ENCODE measurements around the gene GATA1.

GATA1 gene

GRCh38 chrX:48786341-48786800 lies at the start of gene GATA1:
Gene GATA1 (plus strand): TSS chrX:48786590. CDS start chrX:48791110, 4,520 bp downstream.
- Histone ChIP-seq H3K9me3 (ENCODE audit: control insufficient read depth in 2 of 2, low read length in 2 of 2) (no peaks in the 10 kb centered on the region), H3K27me3 (ENCODE audit: control insufficient read depth in 2 of 2, insufficient read depth in 2 of 2, low read length in 2 of 2) (peaks cover 0 to 5% of the 10 kb centered on the region in 2 donors), H3K4me1 (ENCODE audit: control insufficient read depth in 2 of 2, insufficient read depth in 2 of 2, low read length in 2 of 2) (no peaks in the 10 kb centered on the region)

GRCh38 chrX:48736878-48737212 lies 49.5 kb upstream of the GATA1 start:
- no peak overlapping the region for H3K27ac ChIP-seq (ENCODE audit: low read depth in 2 of 2, low read length in 2 of 2)
- H3K36me3 ChIP-seq (ENCODE audit: control insufficient read depth in 2 of 2, insufficient read depth in 2 of 2, low read length in 2 of 2), result no peaks in the 10 kb centered on the region
- no peak overlapping the region for H3K9ac ChIP-seq (ENCODE audit: low read depth in 1 of 2, low read length in 2 of 2)
- H3K4me3 ChIP-seq (ENCODE audit: low read length in 2 of 2), result peak overlapping the region; percentile 34 to 58
- no peaks in the 10 kb centered on the region for H3K9me3 ChIP-seq (ENCODE audit: control insufficient read depth in 2 of 2, low read length in 2 of 2)
- H3K4me1 ChIP-seq (ENCODE audit: control insufficient read depth in 2 of 2, insufficient read depth in 2 of 2, low read length in 2 of 2), result peaks cover 0 to 3% of the 10 kb centered on the region in 2 donors
- no peaks in the 10 kb centered on the region for H3K27me3 ChIP-seq (ENCODE audit: control insufficient read depth in 2 of 2, insufficient read depth in 2 of 2, low read length in 2 of 2)

More at GRCh38 chrX:48786341-48786800, at the start of gene GATA1:
- Histone ChIP-seq H3K36me3 (ENCODE audit: control insufficient read depth in 2 of 2, insufficient read depth in 2 of 2, low read length in 2 of 2) (no peaks in the 10 kb centered on the region), H3K4me3 (ENCODE audit: low read length in 2 of 2) (no peak within 1 kb of the TSS), H3K9ac (ENCODE audit: low read depth in 1 of 2, low read length in 2 of 2) (no peak within 1 kb of the TSS), H3K27ac (ENCODE audit: low read depth in 2 of 2, low read length in 2 of 2) (no peak within 1 kb of the TSS)

- Histone ChIP-seq H3K4me3 (ENCODE audit: low read length in 2 of 2) (peak overlapping the region; percentile 74 to 85), H3K27me3 (ENCODE audit: control insufficient read depth in 2 of 2, insufficient read depth in 2 of 2, low read length in 2 of 2) (no peaks in the 10 kb centered on the region), H3K4me1 (ENCODE audit: control insufficient read depth in 2 of 2, insufficient read depth in 2 of 2, low read length in 2 of 2) (peaks cover 0 to 3% of the 10 kb centered on the region in 2 donors)
Observed at GRCh38 chrX:48737213-48737938, 49.0 kb upstream of the GATA1 start.

GRCh38 chrX:48737940-48738339 lies 48.5 kb upstream of the GATA1 start:
- no peaks in the 10 kb centered on the region for H3K27me3 ChIP-seq (ENCODE audit: control insufficient read depth in 2 of 2, insufficient read depth in 2 of 2, low read length in 2 of 2)
- H3K9me3 ChIP-seq (ENCODE audit: control insufficient read depth in 2 of 2, low read length in 2 of 2), result no peaks in the 10 kb centered on the region
- peak overlapping the region; percentile 77 to 87 for H3K9ac ChIP-seq (ENCODE audit: low read depth in 1 of 2, low read length in 2 of 2)
- H3K4me3 ChIP-seq (ENCODE audit: low read length in 2 of 2), result peak overlapping the region; percentile 74 to 85
- H3K4me1 ChIP-seq (ENCODE audit: control insufficient read depth in 2 of 2, insufficient read depth in 2 of 2, low read length in 2 of 2), result peaks cover 0 to 3% of the 10 kb centered on the region in 2 donors
- peak overlapping the region; percentile 91 to 92 for H3K27ac ChIP-seq (ENCODE audit: low read depth in 2 of 2, low read length in 2 of 2)
- no peaks in the 10 kb centered on the region for H3K36me3 ChIP-seq (ENCODE audit: control insufficient read depth in 2 of 2, insufficient read depth in 2 of 2, low read length in 2 of 2)

More at GRCh38 chrX:48737213-48737938, 49.0 kb upstream of the GATA1 start:
- Histone ChIP-seq H3K27ac (ENCODE audit: low read depth in 2 of 2, low read length in 2 of 2) (peak overlapping the region; percentile 91 to 92), H3K36me3 (ENCODE audit: control insufficient read depth in 2 of 2, insufficient read depth in 2 of 2, low read length in 2 of 2) (no peaks in the 10 kb centered on the region), H3K9me3 (ENCODE audit: control insufficient read depth in 2 of 2, low read length in 2 of 2) (no peaks in the 10 kb centered on the region), H3K9ac (ENCODE audit: low read depth in 1 of 2, low read length in 2 of 2) (peak overlapping the region; percentile 77 to 87)

- peaks cover 0 to 2% of the 10 kb centered on the region in 2 donors for H3K27me3 ChIP-seq (ENCODE audit: control insufficient read depth in 2 of 2, insufficient read depth in 2 of 2, low read length in 2 of 2)
- H3K9me3 ChIP-seq (ENCODE audit: control insufficient read depth in 2 of 2, low read length in 2 of 2), result no peaks in the 10 kb centered on the region
- H3K36me3 ChIP-seq (ENCODE audit: control insufficient read depth in 2 of 2, insufficient read depth in 2 of 2, low read length in 2 of 2), result no peaks in the 10 kb centered on the region
- no peak overlapping the region for H3K9ac ChIP-seq (ENCODE audit: low read depth in 1 of 2, low read length in 2 of 2)
- H3K4me1 ChIP-seq (ENCODE audit: control insufficient read depth in 2 of 2, insufficient read depth in 2 of 2, low read length in 2 of 2), result peaks cover 0 to 3% of the 10 kb centered on the region in 2 donors
- H3K4me3 ChIP-seq (ENCODE audit: low read length in 2 of 2), result no peak overlapping the region
- H3K27ac ChIP-seq (ENCODE audit: low read depth in 2 of 2, low read length in 2 of 2), result no peak overlapping the region
Observed at GRCh38 chrX:48741834-48742233, 44.6 kb upstream of the GATA1 start.

GRCh38 chrX:48745222-48745621 lies 41.2 kb upstream of the GATA1 start:
- no peak overlapping the region for H3K4me3 ChIP-seq (ENCODE audit: low read length in 2 of 2)
- H3K27me3 ChIP-seq (ENCODE audit: control insufficient read depth in 2 of 2, insufficient read depth in 2 of 2, low read length in 2 of 2), result peaks cover 0 to 2% of the 10 kb centered on the region in 2 donors
- H3K9me3 ChIP-seq (ENCODE audit: control insufficient read depth in 2 of 2, low read length in 2 of 2), result no peaks in the 10 kb centered on the region
- H3K9ac ChIP-seq (ENCODE audit: low read depth in 1 of 2, low read length in 2 of 2), result no peak overlapping the region
- H3K36me3 ChIP-seq (ENCODE audit: control insufficient read depth in 2 of 2, insufficient read depth in 2 of 2, low read length in 2 of 2), result no peaks in the 10 kb centered on the region
- no peak overlapping the region for H3K27ac ChIP-seq (ENCODE audit: low read depth in 2 of 2, low read length in 2 of 2)
- H3K4me1 ChIP-seq (ENCODE audit: control insufficient read depth in 2 of 2, insufficient read depth in 2 of 2, low read length in 2 of 2), result no peaks in the 10 kb centered on the region

GRCh38 chrX:48747415-48748016 lies 38.9 kb upstream of the GATA1 start:
- no peak overlapping the region for H3K9ac ChIP-seq (ENCODE audit: low read depth in 1 of 2, low read length in 2 of 2)

GRCh38 chrX:48749182-48749581 lies 37.2 kb upstream of the GATA1 start:
- Histone ChIP-seq H3K4me1 (ENCODE audit: control insufficient read depth in 2 of 2, insufficient read depth in 2 of 2, low read length in 2 of 2) (no peaks in the 10 kb centered on the region), H3K27ac (ENCODE audit: low read depth in 2 of 2, low read length in 2 of 2) (no peak overlapping the region), H3K27me3 (ENCODE audit: control insufficient read depth in 2 of 2, insufficient read depth in 2 of 2, low read length in 2 of 2) (peaks cover 2 to 4% of the 10 kb centered on the region in 2 donors), H3K4me3 (ENCODE audit: low read length in 2 of 2) (no peak overlapping the region), H3K9me3 (ENCODE audit: control insufficient read depth in 2 of 2, low read length in 2 of 2) (no peaks in the 10 kb centered on the region), H3K36me3 (ENCODE audit: control insufficient read depth in 2 of 2, insufficient read depth in 2 of 2, low read length in 2 of 2) (no peaks in the 10 kb centered on the region), H3K9ac (ENCODE audit: low read depth in 1 of 2, low read length in 2 of 2) (no peak overlapping the region)

More at GRCh38 chrX:48747415-48748016, 38.9 kb upstream of the GATA1 start:
- H3K4me3 ChIP-seq (ENCODE audit: low read length in 2 of 2), result no peak overlapping the region
- H3K27ac ChIP-seq (ENCODE audit: low read depth in 2 of 2, low read length in 2 of 2), result no peak overlapping the region
- H3K9me3 ChIP-seq (ENCODE audit: control insufficient read depth in 2 of 2, low read length in 2 of 2), result no peaks in the 10 kb centered on the region
- H3K36me3 ChIP-seq (ENCODE audit: control insufficient read depth in 2 of 2, insufficient read depth in 2 of 2, low read length in 2 of 2), result no peaks in the 10 kb centered on the region
- no peaks in the 10 kb centered on the region for H3K4me1 ChIP-seq (ENCODE audit: control insufficient read depth in 2 of 2, insufficient read depth in 2 of 2, low read length in 2 of 2)
- H3K27me3 ChIP-seq (ENCODE audit: control insufficient read depth in 2 of 2, insufficient read depth in 2 of 2, low read length in 2 of 2), result peaks cover 0 to 2% of the 10 kb centered on the region in 2 donors

- Histone ChIP-seq H3K4me3 (ENCODE audit: low read length in 2 of 2) (no peak overlapping the region), H3K9me3 (ENCODE audit: control insufficient read depth in 2 of 2, low read length in 2 of 2) (no peaks in the 10 kb centered on the region), H3K27ac (ENCODE audit: low read depth in 2 of 2, low read length in 2 of 2) (no peak overlapping the region), H3K9ac (ENCODE audit: low read depth in 1 of 2, low read length in 2 of 2) (no peak overlapping the region), H3K4me1 (ENCODE audit: control insufficient read depth in 2 of 2, insufficient read depth in 2 of 2, low read length in 2 of 2) (no peaks in the 10 kb centered on the region), H3K27me3 (ENCODE audit: control insufficient read depth in 2 of 2, insufficient read depth in 2 of 2, low read length in 2 of 2) (peaks cover 2 to 4% of the 10 kb centered on the region in 2 donors), H3K36me3 (ENCODE audit: control insufficient read depth in 2 of 2, insufficient read depth in 2 of 2, low read length in 2 of 2) (no peaks in the 10 kb centered on the region)
Observed at GRCh38 chrX:48751343-48751742, 35.0 kb upstream of the GATA1 start.

GRCh38 chrX:48752498-48752897 lies 33.9 kb upstream of the GATA1 start:
- H3K4me3 ChIP-seq (ENCODE audit: low read length in 2 of 2), result no peak overlapping the region
- no peak overlapping the region for H3K27ac ChIP-seq (ENCODE audit: low read depth in 2 of 2, low read length in 2 of 2)
- H3K27me3 ChIP-seq (ENCODE audit: control insufficient read depth in 2 of 2, insufficient read depth in 2 of 2, low read length in 2 of 2), result peaks cover 0 to 4% of the 10 kb centered on the region in 2 donors
- no peaks in the 10 kb centered on the region for H3K9me3 ChIP-seq (ENCODE audit: control insufficient read depth in 2 of 2, low read length in 2 of 2)
- no peak overlapping the region for H3K9ac ChIP-seq (ENCODE audit: low read depth in 1 of 2, low read length in 2 of 2)
- no peaks in the 10 kb centered on the region for H3K4me1 ChIP-seq (ENCODE audit: control insufficient read depth in 2 of 2, insufficient read depth in 2 of 2, low read length in 2 of 2)
- no peaks in the 10 kb centered on the region for H3K36me3 ChIP-seq (ENCODE audit: control insufficient read depth in 2 of 2, insufficient read depth in 2 of 2, low read length in 2 of 2)

Data from mucosa of rectum (tissue), 2 donors.